Glutamatergic neuron (in vitro differentiated cells): ENCODE data around the gene DOK5. TPM values are rescaled to one million over a fixed set of nuclear protein-coding genes. Genes with fewer than 3 reads are reported as not detected.

ENCODE experiments used
- DNase-seq: peaks from one replicate; pipeline ENCODE4 v3.0.0; 2022
- H3K27ac Mint-ChIP-seq: one replicate; pipeline ENCODE4 v1.8.0; 2020; ENCODE audit warnings: mild to moderate bottlenecking, mixed read lengths, inconsistent platforms; ENCODE audit not compliant: unreplicated experiment
- H3K27me3 Mint-ChIP-seq: one replicate; pipeline ENCODE4 v1.8.0; 2020; ENCODE audit warnings: mild to moderate bottlenecking, moderate library complexity, mixed read lengths, inconsistent platforms; ENCODE audit not compliant: unreplicated experiment
- H3K36me3 Mint-ChIP-seq: one replicate; pipeline ENCODE4 v1.8.0; 2020; ENCODE audit warnings: mild to moderate bottlenecking, mixed read lengths, inconsistent platforms; ENCODE audit not compliant: unreplicated experiment
- H3K4me1 Mint-ChIP-seq: one replicate; pipeline ENCODE4 v1.8.0; 2020; ENCODE audit warnings: mild to moderate bottlenecking, low read depth, mixed read lengths, inconsistent platforms; ENCODE audit not compliant: unreplicated experiment
- H3K4me3 Mint-ChIP-seq: one replicate; pipeline ENCODE4 v1.8.0; 2020; ENCODE audit warnings: mild to moderate bottlenecking, mixed read lengths, inconsistent platforms; ENCODE audit not compliant: unreplicated experiment
- H3K9me3 Mint-ChIP-seq: one replicate; pipeline ENCODE4 v1.8.0; 2020; ENCODE audit warnings: mild to moderate bottlenecking, moderate library complexity, mixed read lengths, inconsistent platforms; ENCODE audit not compliant: unreplicated experiment
- total RNA-seq: library from RNA; stranded (reverse); fragmentation: NEBNext Ultra II Directional; extraction: Animal tissue kit (Norgen Biotek cat#: 25700); gene quantifications from one replicate; pipeline ENCODE4 v1.2.1, GENCODE V29; 2021; ENCODE audit not compliant: unreplicated experiment
- TF ChIP-seq, protein P1 (sequence below): fragments of 200-600 bp; sonication (generic); IDR thresholded peaks from one replicate; pipeline ENCODE4 v1.5.0; 2021; ENCODE audit not compliant: partially characterized antibody, unreplicated experiment

The DOK5 gene
- total RNA-seq, 1 donor from 2014 or later, result 30.8 TPM

DNA sequence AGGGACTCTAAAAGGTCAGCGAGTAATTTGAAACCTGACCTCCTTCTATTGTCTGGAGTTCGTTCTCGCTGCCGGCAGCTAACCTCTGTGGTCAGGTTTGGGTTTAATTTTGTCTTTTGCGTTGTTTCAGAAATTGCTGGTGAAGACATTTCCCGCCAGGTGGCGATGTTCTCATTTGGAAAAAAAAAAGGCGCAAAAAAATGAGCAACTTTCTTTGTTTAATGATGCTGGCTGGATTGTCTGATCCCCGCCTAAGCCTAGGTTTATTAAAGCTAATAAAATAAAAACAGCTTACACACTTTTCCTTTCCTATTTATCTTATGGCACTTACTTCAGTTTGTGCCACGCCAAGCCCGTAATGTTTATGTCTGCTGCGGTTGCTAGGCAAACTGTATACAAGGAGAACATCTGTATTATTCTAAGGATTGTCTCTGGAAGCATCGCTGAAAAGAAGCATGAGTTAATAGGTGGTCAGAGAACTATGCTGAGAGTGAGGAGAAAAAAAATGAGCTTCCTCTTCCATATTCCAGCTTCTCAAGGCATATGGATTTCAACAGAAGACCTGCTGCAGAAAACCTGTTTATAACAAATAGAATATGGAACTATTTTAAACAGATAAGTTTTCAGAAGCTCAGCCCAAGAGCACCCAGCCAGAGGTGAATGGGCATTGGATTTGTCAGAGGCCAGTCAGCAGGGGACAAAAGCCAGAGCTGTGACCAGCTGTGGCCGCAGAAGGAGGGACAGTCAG, 205.7 kb downstream of the DOK5 start:
- H3K4me3 Mint-ChIP-seq, result no peak overlapping the region
- DNase-seq, result peak; percentile 48
- H3K4me1 Mint-ChIP-seq, result peaks cover 16% of the 10 kb centered on the region
- TF ChIP-seq, protein P1, sequence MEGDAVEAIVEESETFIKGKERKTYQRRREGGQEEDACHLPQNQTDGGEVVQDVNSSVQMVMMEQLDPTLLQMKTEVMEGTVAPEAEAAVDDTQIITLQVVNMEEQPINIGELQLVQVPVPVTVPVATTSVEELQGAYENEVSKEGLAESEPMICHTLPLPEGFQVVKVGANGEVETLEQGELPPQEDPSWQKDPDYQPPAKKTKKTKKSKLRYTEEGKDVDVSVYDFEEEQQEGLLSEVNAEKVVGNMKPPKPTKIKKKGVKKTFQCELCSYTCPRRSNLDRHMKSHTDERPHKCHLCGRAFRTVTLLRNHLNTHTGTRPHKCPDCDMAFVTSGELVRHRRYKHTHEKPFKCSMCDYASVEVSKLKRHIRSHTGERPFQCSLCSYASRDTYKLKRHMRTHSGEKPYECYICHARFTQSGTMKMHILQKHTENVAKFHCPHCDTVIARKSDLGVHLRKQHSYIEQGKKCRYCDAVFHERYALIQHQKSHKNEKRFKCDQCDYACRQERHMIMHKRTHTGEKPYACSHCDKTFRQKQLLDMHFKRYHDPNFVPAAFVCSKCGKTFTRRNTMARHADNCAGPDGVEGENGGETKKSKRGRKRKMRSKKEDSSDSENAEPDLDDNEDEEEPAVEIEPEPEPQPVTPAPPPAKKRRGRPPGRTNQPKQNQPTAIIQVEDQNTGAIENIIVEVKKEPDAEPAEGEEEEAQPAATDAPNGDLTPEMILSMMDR, result peak; percentile 92
- no peaks in the 10 kb centered on the region for H3K36me3 Mint-ChIP-seq
- H3K9me3 Mint-ChIP-seq, result no peaks in the 10 kb centered on the region
- peak overlapping the region; percentile 23 for H3K27ac Mint-ChIP-seq
- H3K27me3 Mint-ChIP-seq, result peaks cover 8% of the 10 kb centered on the region

DNA sequence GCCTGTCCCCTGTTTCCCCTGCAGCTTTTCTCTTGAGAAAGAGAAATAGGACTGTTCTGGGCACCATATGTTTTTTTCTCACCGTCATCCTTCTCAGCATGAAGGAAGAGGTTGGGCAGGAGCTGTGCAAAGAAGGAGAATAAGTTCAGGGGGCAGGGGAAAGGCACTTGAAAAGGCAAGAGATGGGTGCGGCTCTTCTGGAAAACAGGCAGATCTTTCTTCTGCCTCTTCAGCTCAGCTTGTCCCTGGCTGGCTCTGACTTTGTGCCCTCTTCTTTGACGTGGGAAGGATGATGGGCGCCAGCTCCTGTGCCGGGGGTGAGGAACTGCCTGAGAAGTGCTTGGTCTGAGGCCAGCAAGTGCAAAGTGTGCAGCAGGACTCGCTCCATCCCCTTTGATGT, 206.5 kb downstream of the DOK5 start:
- Mint-ChIP-seq H3K36me3 (no peaks in the 10 kb centered on the region), H3K4me1 (peaks cover 16% of the 10 kb centered on the region), H3K27me3 (peaks cover 8% of the 10 kb centered on the region), H3K4me3 (no peak overlapping the region), H3K9me3 (no peaks in the 10 kb centered on the region), H3K27ac (peak overlapping the region; percentile 52)
- DNase-seq, result no peak
- TF ChIP-seq, protein P1, result no peak

DNA sequence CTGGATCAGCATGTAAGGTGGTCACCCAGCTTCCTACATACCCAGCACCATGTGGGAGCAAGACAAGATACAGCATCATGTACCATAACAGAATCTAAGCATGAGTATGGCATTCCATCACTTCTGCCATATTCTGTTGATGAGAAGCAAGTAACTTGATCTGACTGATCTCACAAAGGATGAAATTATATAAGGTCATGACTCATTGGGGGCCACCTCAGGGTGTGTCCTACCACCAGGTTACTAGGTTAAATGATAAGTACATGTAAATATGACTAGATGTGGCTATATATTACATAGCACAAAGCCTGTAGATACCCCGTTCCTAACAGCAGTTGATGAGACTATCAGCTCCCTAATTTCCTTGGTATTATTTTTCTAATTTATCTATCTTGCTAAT, 213.1 kb downstream of the DOK5 start:
- no peaks in the 10 kb centered on the region for H3K4me1 Mint-ChIP-seq
- peaks cover 7% of the 10 kb centered on the region for H3K27me3 Mint-ChIP-seq
- no peak for DNase-seq
- H3K36me3 Mint-ChIP-seq, result no peaks in the 10 kb centered on the region
- peaks cover 2% of the 10 kb centered on the region for H3K9me3 Mint-ChIP-seq
- TF ChIP-seq, protein P1, result no peak
- H3K27ac Mint-ChIP-seq, result no peak overlapping the region
- H3K4me3 Mint-ChIP-seq, result no peak overlapping the region

DNA sequence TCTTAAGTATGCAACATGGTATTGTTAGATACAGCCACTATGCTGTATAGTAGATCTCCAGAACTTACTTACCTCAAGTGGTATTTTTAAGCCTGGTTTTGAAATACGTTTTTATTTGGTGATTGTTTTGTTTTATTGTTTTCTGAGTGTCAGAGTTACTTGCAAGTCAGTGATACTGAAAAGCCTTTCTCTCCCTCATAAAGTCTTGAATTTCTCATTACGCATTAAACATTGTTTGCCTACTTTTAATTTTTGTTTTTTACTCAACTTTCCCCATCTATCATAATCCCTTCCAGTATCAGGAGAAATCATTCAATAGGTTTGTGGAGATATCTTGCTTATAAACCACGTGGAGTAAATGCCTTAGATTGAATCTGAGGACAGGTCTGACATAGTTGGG, 214.9 kb downstream of the DOK5 start:
- no peak for DNase-seq
- Mint-ChIP-seq H3K27ac (no peak overlapping the region), H3K9me3 (peaks cover 2% of the 10 kb centered on the region), H3K36me3 (no peaks in the 10 kb centered on the region), H3K27me3 (peaks cover 2% of the 10 kb centered on the region), H3K4me3 (no peak overlapping the region), H3K4me1 (no peaks in the 10 kb centered on the region)
- TF ChIP-seq, protein P1, result no peak

DNA sequence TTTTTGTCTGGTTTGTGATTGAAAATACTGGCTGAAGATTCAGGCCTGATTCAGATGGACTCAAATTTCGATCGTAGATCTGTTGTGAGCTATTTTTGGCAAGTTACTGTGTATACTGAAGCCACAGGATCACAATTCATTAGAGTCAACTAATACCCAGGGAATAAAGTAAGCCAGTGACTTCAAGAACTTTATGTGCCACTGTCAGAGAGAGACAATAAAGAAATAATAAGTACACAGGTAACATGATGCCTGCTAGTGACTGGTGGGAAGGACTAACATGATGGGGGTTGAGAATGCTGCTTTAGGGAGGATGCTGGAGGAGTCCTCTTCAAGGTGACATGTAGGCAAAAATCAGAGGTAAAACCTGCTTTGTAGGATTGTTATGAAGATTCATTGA, 215.9 kb downstream of the DOK5 start:
- peaks cover 2% of the 10 kb centered on the region for H3K9me3 Mint-ChIP-seq
- H3K4me3 Mint-ChIP-seq, result no peak overlapping the region
- no peaks in the 10 kb centered on the region for H3K4me1 Mint-ChIP-seq
- H3K36me3 Mint-ChIP-seq, result no peaks in the 10 kb centered on the region
- no peak for DNase-seq
- H3K27ac Mint-ChIP-seq, result no peak overlapping the region
- TF ChIP-seq, protein P1, result no peak
- H3K27me3 Mint-ChIP-seq, result peaks cover 2% of the 10 kb centered on the region
